Vagina (tissue), 2 donors: Measurements from ENCODE around the gene JADE1.

Source experiments
- POLR2A ChIP-seq, 2 donors: fragments of 450-650 bp; IDR thresholded peaks; one replicate each; pipeline ENCODE4 v1.6.1; 2017; ENCODE audit warnings: antibody characterized with exemption in 2 of 2, mild to moderate bottlenecking in 2 of 2, moderate library complexity in 2 of 2
- POLR2AphosphoS5 ChIP-seq, 2 donors: sonication (generic); formaldehyde crosslinking; IDR thresholded peaks; one replicate each; pipeline ENCODE4 v1.9.0; 2017; ENCODE audit warnings: antibody characterized with exemption in 2 of 2, mild to moderate bottlenecking in 2 of 2, low read depth in 1 of 2; ENCODE audit not compliant: insufficient read depth in 1 of 2
- TF ChIP-seq, protein P1 (sequence below), 3 experiments: fragments of 450-650 bp in 2 of 3; fragments of 200-600 bp in 1 of 3; sonication (generic) in 1 of 3; IDR thresholded peaks; one replicate each; pipeline ENCODE4 v1.5.1; 2017 to 2019; ENCODE audit warnings: antibody characterized with exemption in 3 of 3, mild to moderate bottlenecking in 2 of 3, moderate library complexity in 2 of 3

DNA sequence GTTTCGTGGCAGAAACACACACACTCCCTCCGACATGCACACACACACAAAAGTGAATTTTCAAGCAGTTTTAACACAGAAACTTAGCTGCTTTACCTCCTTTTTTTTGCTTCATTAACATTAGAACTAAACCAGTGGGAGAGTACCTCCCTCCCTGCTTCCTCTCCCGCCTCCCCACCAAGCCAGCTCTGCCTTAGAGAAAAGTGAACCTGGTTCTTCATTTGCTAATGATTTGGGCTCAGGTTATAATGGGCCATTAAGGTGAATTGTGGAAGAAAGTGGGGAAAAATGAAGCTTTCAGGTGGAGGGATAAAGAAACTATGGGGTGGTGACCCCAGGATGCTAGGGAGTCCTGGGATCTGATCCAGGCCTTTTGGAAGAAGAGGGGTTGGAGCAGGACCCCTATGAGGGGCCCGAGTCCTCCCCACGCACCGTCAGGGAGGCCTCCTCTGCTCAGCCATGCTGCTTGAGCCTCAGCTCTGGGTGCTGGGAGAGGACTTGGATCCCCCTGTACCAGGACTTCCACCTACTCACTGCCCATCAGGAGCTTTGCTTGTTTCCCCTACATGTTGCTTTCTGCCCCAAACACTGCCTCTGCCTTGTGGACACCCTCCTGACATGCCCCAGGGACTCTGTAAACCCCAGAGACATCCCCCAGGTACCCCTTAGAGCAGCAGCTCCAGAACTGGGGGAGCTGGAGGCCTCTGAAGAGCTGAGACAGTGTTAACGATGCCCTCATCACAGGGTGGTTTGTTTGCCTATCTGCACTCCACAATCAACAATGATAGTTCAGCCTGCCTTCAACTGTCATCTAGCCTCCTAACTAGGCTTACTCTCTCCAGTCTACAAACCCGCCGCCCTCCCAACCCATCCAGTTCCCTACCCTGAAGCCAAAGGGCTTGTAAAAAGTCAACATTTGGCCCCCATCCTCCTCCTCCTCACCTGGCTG, 6.5 kb upstream of the JADE1 start:
- TF ChIP-seq, protein P1, sequence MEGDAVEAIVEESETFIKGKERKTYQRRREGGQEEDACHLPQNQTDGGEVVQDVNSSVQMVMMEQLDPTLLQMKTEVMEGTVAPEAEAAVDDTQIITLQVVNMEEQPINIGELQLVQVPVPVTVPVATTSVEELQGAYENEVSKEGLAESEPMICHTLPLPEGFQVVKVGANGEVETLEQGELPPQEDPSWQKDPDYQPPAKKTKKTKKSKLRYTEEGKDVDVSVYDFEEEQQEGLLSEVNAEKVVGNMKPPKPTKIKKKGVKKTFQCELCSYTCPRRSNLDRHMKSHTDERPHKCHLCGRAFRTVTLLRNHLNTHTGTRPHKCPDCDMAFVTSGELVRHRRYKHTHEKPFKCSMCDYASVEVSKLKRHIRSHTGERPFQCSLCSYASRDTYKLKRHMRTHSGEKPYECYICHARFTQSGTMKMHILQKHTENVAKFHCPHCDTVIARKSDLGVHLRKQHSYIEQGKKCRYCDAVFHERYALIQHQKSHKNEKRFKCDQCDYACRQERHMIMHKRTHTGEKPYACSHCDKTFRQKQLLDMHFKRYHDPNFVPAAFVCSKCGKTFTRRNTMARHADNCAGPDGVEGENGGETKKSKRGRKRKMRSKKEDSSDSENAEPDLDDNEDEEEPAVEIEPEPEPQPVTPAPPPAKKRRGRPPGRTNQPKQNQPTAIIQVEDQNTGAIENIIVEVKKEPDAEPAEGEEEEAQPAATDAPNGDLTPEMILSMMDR (IDR thresholded peaks at IDR 0.05) = no peak
- TF ChIP-seq POLR2A (IDR thresholded peaks at IDR 0.05) = no peak
- no peak for TF ChIP-seq POLR2AphosphoS5 (IDR thresholded peaks at IDR 0.05; ENCODE audit: insufficient read depth in 1 of 2, low read depth in 1 of 2)
